NOMO-1 treated with dmso at 0.1 percent for 144 hours (cell line): ENCODE data around the gene OSBPL6.
"Not testable (repeated sequence)": the region's sequence is repeated elsewhere in the genome, so short reads cannot be mapped to it uniquely, and the experiment has no call there.

Experiments
- DNase-seq: peaks from one replicate; lab custom pipeline; 2025; ENCODE audit not compliant: unreplicated experiment; lab: John Stamatoyannopoulos, UW

The OSBPL6 gene

DNA sequence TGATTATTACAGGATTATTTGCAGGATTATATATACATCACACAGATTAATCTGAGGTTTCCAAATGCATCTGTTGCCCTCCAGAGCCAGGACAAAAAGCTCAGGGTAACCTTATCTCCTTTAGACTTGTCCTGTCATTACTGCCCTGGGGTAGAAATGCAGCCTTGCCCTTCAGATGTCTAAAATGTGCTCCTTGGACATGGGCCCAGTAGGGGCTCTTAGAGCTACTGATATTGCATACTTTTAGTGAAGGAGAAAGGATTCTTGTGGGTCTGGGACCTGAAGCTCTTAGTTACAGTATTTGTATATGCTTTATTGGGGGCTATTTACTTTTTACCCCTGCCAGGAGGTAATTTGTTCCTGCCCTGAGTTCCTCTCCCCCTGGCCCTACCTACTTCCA, 200.5 kb downstream of the OSBPL6 start:
- DNase-seq: no peak

DNA sequence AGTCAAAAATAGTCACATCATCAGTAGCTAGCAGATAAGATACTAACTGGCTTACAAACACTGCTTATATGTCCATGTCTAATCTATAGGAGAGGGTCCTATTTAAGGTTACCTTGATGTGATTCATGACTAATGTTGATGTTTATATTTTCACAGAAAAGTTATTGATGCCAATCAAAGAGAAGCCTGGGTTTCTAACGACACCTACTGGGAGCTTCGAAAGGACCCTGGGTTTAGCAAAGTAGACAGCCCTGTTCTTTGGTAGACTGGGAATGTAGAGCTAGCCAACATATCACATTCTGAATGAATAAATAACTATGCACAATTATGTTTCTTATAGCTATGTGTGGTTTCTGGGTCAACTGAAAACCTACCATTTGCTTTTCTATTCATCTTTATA, 201.0 kb downstream of the OSBPL6 start:
- no peak for DNase-seq

DNA sequence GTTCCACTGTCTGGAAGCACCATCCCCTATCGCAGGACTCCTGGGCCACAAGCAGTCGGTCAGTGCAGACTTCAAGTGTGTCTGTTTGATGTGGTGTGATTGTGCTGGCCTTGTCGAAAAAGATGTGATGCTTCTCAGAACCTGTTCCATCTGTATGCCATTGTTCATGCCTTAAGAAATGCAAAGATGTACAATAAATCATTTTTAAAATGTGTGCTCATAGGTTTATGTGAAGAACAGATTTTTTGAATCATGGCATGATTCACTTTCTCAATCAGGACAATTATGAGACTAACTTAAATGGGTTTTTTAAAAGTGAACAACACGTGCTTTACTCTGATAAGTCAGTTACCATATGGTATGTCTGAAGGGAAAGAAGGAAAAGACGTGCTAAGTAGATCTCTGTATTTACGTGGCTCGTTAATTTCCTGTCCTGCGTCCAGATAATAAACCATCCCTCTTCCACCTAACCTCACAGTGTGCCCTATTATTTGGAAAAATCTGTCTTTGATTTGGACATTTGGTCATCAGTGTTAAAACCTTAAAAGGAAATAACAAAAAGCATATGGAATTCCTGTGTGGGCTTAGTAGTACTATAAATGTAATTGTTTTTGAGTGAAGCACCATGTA, 201.7 kb downstream of the OSBPL6 start:
- DNase-seq: no peak

DNA sequence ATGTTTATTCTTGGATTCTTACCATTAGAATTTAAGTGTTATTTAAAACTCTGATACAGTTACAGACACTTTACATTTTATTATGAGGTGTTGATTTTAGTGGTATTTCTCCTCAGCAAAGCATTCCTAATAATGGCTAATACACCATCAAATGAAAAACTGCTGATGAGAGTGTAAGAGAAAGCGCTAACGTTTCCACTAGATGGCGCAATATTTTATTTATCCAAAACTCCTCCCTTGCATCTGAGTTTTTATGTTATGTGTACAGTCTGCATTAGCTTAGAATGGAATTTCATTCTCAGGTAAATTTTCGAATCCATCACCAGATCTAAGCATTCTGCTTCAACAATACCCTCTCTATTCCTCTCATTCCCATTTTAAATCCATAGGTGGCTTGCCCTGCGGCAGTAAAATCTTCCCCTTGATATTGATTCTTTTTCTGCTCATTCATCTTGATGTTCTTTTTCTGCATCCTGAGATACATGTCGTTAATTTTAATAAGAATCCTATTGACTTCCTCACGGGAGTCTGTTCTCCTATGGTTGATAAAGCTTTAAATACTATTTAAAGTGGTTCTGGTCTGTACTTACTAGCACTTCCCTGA, 202.8 kb downstream of the OSBPL6 start:
- DNase-seq: no peak

DNA sequence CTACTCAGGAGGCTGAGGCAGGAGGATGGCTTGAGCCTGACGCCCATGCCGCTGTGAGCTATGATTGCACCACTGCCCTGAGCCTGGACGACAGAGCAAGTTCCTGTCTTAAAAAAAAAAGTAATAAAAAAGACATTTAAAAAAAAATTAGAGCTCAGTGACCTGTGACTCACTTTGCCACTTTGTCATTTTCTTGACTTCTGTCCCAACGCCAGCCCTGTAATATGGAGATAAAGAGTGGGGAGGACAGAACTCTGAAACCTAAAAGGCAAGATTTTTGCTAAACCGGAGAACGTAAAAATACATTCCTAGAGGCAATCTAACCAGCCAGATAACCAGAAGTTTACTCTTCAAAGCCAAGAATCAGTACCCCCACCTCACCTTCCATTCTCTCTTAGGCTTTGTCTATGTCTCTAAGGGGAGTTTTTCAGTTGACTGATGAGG, 207.7 kb downstream of the OSBPL6 start:
- no peak for DNase-seq

DNA sequence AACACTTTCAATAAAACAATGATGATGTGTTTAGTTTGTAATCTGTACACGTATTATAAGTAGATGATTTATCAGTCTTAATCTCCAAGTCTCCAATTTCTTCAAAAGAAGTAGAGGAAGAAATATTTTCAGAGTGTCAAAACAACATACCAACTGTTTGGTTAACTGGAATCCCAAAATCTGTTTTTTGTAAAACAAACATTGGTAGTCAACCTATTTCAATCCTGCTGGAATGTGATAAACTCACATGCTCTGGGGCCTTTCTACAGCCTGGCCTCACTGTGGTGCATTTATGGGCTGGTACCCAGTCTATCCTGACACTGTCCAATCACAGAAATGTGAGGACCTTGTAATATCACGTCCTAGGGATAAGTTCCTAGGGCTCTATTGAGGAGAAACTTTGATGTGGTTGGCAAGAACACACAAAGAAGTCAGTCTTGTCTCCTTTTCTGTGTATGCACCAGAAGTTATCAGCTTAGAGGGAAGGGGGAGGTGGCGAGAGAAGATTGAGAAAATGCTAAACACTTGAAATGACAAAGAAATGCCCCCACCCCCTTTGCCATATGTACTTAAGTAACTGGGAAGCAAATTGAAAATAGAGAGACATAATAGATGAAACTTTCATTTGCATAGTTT, 209.5 kb downstream of the OSBPL6 start:
- no peak for DNase-seq

DNA sequence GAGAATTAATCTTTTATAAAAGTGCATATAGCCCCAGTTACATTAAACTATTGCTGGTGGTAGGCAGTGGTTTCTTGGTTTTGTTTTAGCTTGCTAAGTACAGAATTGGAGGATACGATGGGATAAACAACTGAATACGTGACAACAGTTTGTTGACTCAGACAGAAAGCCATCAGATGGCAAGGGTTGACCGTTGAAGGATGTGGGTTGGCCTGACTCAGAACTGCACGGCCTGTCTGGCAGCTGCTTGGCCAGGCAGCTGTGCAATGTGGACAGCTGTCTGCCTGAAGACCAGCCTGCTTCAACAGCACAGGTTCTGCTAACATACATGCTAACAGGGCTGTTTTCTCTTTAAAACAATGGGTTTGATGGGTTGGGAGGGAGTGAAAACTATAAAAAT, 210.1 kb downstream of the OSBPL6 start:
- DNase-seq: no peak

DNA sequence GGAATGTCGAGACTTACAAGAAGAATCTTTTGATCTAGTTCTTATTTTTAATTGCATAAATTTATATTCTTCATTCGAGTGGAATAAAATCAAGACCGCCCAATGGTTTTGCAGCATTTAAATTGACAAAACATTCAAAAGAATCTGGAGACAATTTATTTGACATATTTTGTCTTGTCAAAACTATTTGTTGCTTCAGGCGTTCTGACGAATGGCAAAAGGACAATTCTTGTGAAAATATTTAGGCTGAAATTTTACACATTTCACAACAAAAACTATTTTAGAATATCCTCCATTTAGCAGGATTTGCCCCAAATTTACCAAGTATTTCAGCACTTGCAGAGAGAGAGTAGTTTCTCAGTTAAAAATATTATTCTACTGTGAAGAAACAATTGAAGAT, 214.9 kb downstream of the OSBPL6 start:
- DNase-seq: no peak

DNA sequence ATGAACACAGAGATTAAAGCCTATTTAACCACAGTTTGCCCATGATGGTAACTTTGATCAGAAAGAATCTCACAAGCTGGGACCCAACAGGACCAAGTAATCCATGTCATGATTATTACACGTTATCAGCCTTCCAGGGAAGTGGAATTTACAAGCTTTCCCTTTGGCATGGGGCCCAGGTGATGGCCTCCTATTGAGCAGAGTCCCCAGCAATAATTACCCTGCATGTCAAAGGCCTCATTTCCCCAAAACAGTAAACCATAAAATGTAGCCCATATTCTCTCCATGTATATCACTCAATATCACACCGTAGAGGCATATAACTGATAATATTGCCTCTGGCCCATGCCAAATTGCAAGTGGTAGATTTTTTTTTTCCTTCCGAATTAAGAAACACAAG, 217.7 kb downstream of the OSBPL6 start:
- DNase-seq: no peak

DNA sequence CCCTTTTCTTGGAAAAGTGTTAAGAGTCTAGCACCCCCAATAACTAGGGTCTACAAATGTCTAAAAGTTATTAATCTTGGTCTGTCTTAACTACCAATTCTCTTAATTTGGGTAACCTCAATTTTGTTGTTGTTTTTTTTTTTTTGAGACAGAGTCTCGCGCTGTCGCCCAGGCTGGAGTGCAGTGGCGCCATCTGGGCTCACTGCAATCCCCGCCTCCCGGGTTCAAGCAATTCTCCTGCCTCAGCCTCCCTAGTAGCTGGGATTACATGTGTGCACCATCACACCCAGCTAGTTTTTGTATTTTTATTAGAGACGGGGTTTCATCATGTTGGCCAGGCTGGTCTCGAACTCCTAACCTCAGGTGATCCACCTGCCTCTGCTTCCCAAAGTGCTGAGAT, 218.1 kb downstream of the OSBPL6 start:
- not testable (repeated sequence) for DNase-seq

DNA sequence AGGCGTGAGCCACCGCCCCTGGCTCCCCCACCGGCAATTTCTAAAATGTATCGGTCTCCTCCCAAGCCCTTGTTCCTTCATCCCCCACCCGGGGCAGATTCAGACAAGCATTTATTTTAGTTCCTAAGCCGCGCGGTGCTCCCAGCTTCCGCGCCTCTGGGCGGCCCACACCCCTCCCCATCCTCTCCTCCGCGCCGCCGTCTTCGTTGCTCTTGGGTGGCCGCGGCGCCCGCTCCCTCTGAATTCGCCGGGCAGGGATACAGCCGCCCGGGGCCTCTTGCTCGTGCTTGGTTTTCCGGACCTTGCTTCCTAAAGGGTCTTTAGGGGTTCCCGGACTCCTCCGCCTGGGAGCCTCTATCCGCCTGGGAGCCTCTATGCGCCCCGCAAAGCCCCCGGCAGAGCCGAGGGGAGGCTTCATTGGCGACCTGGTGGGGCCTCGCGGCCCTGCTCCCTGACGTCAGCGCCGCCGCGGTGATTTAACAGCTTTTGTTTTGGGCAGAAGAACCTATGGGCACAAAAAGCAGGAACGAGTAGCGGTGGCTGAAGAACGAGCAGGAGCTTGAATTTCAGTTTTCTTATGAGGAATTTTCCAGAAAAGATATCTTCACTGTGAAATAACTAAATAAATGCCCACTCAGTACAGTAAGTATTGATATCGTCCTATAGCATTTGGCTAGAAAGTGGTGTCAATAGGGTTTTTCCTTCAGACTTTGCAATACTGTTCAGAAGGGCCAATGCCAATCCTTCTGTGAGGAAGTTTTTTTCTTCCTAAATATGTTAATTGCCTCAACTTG, 219.4 kb downstream of the OSBPL6 start:
- DNase-seq: peak; percentile 83

DNA sequence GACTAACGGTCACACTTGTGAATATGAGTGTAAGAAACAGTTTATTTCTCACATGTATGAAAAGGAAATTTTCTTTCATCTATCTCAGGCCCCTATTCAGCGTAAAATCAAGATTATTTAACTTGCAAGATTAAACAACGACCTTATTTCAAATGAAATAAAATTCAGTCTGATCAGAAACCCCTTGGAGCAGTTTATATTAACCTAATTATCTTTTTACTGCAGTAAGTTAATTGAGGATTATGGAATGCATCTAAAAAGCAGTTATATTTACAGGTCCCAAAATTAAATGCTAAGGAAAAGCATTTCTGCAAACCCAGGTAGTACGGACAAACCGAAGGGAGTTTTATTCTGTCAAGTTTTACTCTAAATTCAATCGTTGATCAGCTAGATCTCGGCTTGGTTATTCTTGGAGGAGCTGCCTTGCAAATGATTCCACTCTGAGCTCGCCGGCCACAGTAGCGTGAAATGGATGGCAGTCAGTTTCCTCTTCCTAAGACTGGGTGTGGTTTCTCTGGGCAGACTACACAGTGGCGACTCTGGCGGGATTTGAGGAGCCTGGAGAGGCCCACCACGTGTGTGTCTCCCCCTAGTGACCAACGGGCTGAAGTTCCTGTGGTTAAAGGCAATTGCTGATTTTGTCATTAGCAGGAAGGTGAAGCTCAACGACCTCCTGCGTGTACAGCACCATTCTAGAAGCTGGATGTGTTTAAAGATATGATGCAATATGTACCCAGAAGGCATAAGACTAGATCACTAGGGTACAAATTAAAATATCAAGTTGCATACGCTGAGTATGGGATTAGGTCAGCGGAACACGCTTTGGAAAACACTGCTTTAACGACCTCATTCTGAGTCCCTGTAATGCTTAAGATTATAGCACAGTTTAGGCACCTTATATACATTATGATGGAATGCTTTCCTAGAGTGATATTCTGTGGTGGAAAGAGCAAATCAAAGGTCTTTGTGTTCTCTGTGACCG, 220.2 kb downstream of the OSBPL6 start:
- DNase-seq: peak; percentile 97

DNA sequence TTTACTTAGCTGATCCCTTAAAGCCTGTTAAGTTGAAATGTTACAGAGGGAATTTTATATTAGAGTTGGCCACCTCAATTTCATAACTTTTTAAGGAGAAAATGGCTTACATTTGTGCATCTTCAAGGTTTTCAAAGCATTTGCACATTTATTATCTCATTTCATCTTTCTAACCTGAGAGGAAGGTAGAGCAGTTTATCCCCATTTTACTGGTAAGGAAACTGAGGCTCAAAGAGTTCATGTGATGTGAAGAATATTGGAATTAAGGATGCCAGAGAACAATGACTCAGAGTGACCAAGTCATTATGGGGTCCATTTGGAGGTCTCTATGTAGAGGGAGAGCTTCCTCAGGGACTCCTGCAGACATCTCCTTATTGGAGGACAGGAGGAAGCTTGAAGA, 221.7 kb downstream of the OSBPL6 start:
- DNase-seq: no peak

DNA sequence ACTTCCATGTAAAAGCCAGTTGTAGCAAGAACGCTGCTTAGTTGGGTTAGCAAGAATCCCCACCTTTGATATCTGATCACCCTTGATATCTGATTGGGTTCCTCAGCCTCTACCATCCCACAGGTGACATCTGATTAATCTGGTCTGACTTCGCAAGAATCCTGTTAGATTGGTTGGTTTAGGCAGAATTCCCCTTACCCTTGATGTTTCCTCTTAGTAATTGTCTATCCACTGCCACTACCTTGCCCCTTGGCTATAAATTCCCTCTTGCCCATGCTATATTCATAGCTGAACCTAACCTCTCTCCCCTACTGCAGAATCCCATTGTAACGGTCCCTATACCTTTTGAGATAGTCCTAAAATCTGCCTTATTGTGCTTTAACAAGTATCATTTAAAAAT, 223.6 kb downstream of the OSBPL6 start:
- DNase-seq: no peak

DNA sequence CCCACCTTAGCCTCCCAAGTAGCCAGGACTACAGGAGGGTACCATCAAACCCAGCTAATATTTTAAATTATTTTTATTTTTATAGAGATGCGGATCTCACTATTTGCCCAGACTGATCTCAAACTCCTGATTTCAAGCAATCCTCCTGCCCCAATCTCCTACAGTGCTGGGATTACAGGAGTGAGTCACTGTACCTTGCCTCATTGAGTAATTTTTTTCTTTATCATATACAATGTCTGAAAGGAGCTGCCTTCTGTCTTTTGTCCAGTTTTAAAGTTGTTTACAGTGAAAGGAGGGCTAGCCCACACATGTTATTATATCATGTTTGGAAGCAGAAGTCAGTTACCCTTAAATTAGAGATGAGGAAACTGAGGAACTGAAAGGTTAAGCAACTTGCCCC, 224.1 kb downstream of the OSBPL6 start:
- DNase-seq: no peak

DNA sequence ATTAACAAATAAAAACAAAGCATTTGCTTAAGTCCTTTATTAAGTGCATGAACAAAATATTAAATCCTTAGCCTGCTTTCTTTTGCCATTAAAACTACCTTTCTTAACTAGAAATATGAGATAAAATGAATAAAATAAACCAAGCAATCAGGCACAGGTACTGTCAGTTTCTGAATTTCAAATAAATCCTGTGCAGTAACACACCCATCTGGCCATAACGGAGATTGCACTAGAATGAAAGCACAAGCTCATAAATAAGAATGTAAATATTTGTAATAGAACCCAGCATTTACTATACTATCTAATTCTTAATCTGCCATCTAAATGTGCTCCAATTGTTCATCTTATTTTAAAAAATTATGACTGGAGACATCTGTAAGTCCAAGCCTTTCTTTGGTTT, 224.8 kb downstream of the OSBPL6 start:
- no peak for DNase-seq

DNA sequence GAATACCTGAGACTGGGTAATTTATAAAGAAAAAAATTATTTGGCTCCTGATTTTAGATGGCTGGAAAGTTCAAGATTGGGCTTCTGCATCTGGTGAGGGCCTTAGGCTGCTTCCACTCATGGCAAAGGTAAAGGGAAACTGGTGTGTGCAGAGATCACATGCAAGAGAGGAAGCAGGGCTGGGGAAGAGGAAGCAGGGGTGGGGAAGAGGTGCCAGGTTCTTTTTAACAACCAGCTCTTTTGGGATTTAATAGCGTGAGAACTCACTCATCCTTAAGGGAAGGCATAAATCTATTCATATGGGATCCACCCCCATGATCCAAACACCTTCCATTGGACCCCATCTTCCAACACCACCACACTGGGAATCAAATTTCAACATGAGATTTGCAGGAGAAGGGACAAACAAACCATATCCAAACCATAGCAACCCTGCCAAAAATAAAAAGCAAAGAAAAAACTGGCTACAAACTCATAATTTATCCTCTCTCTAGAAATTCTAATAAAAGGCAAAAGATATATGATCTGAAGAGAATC, 226.2 kb downstream of the OSBPL6 start:
- no peak for DNase-seq

DNA sequence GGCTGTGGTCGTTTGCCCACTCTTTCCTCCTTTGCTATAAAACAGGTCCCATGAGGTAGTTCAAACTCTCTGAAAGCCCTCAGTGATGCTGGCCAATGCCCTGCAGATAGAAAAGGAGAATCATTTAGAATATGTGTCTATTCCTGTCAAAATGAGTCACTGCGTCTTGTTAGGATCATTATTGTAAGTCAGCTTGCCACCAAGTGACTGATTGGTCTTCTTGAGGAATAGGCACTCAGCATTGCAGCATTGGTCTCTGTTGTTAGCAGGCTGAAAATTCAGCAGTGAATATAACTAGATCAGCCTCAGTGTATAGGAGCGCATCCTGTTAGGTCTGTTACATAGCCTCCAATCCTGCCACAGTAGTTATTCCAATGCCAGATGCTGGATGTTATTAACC, 227.8 kb downstream of the OSBPL6 start:
- no peak for DNase-seq

DNA sequence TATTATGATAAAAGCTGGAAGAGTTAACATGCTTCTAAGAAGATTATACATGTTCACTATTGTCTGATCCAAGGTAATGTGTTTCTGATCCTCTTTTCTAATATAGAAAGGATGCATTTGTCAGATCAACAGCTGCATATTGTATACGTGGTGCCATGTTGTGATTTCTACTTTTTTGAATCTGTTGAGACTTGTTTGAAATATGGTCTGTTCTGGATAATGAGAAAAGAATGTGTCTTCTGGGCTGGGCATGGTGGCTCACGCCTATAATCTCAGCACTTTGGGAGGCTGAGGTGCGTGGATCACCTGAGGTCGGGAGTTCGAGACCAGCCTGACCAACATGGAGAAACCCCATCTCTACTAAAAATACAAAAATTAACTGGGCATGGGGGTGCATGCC, 229.4 kb downstream of the OSBPL6 start:
- DNase-seq: not testable (repeated sequence)

DNA sequence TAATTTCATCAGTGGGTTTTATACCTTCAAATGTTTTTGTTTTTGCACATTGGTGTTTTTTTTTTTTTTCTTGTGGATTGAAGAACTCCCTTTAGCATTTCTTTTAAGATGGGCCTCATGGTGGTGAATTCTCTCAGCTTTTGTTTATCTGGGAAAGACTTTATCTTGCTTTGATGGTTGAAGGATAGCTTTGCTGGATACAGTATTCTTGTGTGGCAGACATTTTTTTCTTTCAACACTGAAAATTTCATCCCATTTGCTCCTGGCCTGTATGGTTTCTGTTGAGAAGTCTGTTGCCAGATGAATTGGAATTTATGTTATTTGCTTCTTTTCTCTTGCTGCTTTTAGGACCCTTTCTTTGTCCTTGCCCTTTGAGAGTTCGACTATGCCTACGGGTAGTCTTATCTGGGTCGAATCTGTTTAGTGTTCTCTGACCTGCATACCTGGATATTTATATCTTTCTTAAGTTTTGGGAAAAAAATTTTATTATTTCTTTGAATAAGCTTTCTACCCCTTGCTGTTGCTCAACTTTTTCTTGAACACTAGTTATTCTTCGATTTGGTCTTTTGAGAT, 231.0 kb downstream of the OSBPL6 start:
- DNase-seq: no peak
